ENCODE results near the gene DYDC2. TPM values are rescaled to one million over a fixed set of nuclear protein-coding genes. Genes with fewer than 3 reads are reported as not detected.
"Not testable (repeated sequence)": the region's sequence is repeated elsewhere in the genome, so short reads cannot be mapped to it uniquely, and the experiment has no call there.

Gene DYDC2
- total RNA-seq, 2 experiments from 2014 or later = not detected

- ChIA-PET CTCF (no interaction called here), POLR2A (no interaction called here)
- no peak for DNase-seq
- Mint-ChIP-seq H3K4me1 (ENCODE audit: low read depth) (peaks cover 5% of the 10 kb centered on the region), H3K36me3 (no peaks in the 10 kb centered on the region), H3K27ac (no peak overlapping the region), H3K4me3 (no peak overlapping the region), H3K27me3 (no peaks in the 10 kb centered on the region), H3K9me3 (no peaks in the 10 kb centered on the region)
- intact Hi-C loops (cut with micrococcal nuclease) = no loop called here
Observed at GRCh38 chr10:80416479-80417098, 60.0 kb downstream of the DYDC2 start.

- H3K4me1 Mint-ChIP-seq (ENCODE audit: low read depth); DNase-seq; H3K4me3 Mint-ChIP-seq; H3K27ac Mint-ChIP-seq; H3K27me3 Mint-ChIP-seq; intact Hi-C loops (cut with micrococcal nuclease); H3K36me3 Mint-ChIP-seq; H3K9me3 Mint-ChIP-seq; POLR2A ChIA-PET; CTCF ChIA-PET: not testable (repeated sequence)
Observed at GRCh38 chr10:80417256-80417655, 60.7 kb downstream of the DYDC2 start.

Other genes with a start within 250 kb of the DYDC2 start
- not detected for gene PLAC9, start 224.1 kb upstream of the DYDC2 start, total RNA-seq
- gene ANXA11, start 151.2 kb upstream of the DYDC2 start, total RNA-seq = 100 to 1,000 TPM; 237 to 242 TPM
- not detected for gene MAT1A, start 67.1 kb upstream of the DYDC2 start, total RNA-seq
- not detected for gene DYDC1, start within 50 bp of the DYDC2 start, total RNA-seq
- 10 to 100 TPM in 1 of 2 experiments, 1 to 10 TPM in 1; 9.5 to 10.1 TPM for gene PRXL2A, start 51.8 kb downstream of the DYDC2 start, total RNA-seq
- 10 to 100 TPM; 48.9 to 51.8 TPM for gene TSPAN14, start 97.5 kb downstream of the DYDC2 start, total RNA-seq
- under 1 TPM in 1 of 2 experiments, not detected in 1; 0.12 TPM for gene SH2D4B, start 181.1 kb downstream of the DYDC2 start, total RNA-seq